Measurements from ENCODE around the gene SLC26A4. TPM values are rescaled to one million over a fixed set of nuclear protein-coding genes. Genes with fewer than 3 reads are reported as not detected.

SLC26A4 gene
- total RNA-seq, 1 experiment from 2014 or later: 0.33 TPM

DNA sequence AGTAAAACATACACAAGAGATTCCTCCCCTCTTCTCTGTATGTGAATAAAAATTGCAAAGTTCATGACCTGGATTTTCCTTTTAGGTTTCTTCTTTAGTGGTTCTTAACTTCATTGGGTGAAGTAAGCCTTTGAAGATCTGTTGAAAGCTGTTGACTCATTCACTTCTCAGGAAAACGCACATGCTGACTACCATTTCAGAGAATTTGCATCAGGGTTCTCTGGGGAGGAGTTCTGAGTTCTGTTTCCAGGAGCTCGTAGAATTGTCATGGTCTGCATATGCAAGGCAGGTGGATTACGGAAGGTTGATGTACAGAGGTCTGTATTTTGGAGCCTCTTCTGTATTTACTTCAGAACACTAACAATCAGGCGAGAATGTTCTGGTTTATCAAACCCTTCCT lies 962 bp upstream of the SLC26A4 start:
- peaks cover 33% of the 10 kb centered on the region for H3K27me3 ChIP-seq (ENCODE audit: insufficient read depth, low read length)
- no peak overlapping the region for H2AFZ ChIP-seq (ENCODE audit: low read length)
- H3K23me2 ChIP-seq (ENCODE audit: insufficient read length, low read depth, low read length, poor library complexity, severe bottlenecking): peaks cover 15% of the 10 kb centered on the region
- H3K9ac ChIP-seq (ENCODE audit: extremely low read depth, insufficient read length, low read length): no peak overlapping the region
- H3K79me2 ChIP-seq (ENCODE audit: insufficient read depth, low read length): no peaks in the 10 kb centered on the region
- H3K4me1 ChIP-seq (ENCODE audit: insufficient read depth, low read length): no peaks in the 10 kb centered on the region
- Mint-ChIP-seq H3K27me3 (ENCODE audit: low read depth) (peaks cover 82% of the 10 kb centered on the region), H3K9me3 (peaks cover 0 to 2% of the 10 kb centered on the region in 2 experiments; a peak in 1 of 5 replicates), H3K36me3 (ENCODE audit: insufficient read depth in 1 of 3, low read depth in 3 of 3) (no peaks in the 10 kb centered on the region; a peak in 1 of 7 replicates), H3K27ac (no peak overlapping the region), H3K4me1 (peaks cover 15 to 18% of the 10 kb centered on the region in 2 experiments), H3K4me3 (peak overlapping the region in 1 of 2 experiments; percentile 88; a peak in 1 of 5 replicates)
- no peak overlapping the region for H3K27ac ChIP-seq (ENCODE audit: insufficient read length, low read depth, low read length)
- WGBS (ENCODE audit: extremely low coverage, insufficient read length, low lambda C conversion rate): no CpG with 5 or more reads among the region's 4 CpGs
- H4K5ac ChIP-seq (ENCODE audit: insufficient read length, low read depth, low read length): no peak overlapping the region
- no peak for DNase-seq
- TF ChIP-seq CTCF (conservative IDR thresholded peaks at IDR 0.05): no peak
- no peak overlapping the region for H3K56ac ChIP-seq (ENCODE audit: insufficient read length, low read depth, low read length)
- H3K9me3 ChIP-seq (ENCODE audit: control insufficient read depth, low read depth, low read length): no peaks in the 10 kb centered on the region
- no peak overlapping the region for H3K4ac ChIP-seq (ENCODE audit: low read depth, low read length)
- no peak overlapping the region for H2BK15ac ChIP-seq (ENCODE audit: low read depth, low read length)
- no peak overlapping the region for H2BK20ac ChIP-seq (ENCODE audit: low read depth, low read length, poor library complexity, severe bottlenecking)
- no peak overlapping the region for H3K14ac ChIP-seq (ENCODE audit: insufficient read depth, low read length)
- H2AK5ac ChIP-seq (ENCODE audit: insufficient read length, low read length): no peak overlapping the region
- H2BK5ac ChIP-seq (ENCODE audit: insufficient read length, low read length): no peak overlapping the region
- H3K18ac ChIP-seq (ENCODE audit: insufficient read length, low read depth, low read length): no peak overlapping the region
- no peak overlapping the region for H4K91ac ChIP-seq (ENCODE audit: insufficient read length, low read depth, low read length)
- H3T11ph ChIP-seq (ENCODE audit: low read length): no peak overlapping the region
- no peak overlapping the region for H2BK120ac ChIP-seq (ENCODE audit: low read depth, low read length, poor library complexity, severe bottlenecking)
- H4K8ac ChIP-seq (replicated peaks; ENCODE audit: insufficient read length, low read depth, low read length): no peak overlapping the region
- no peaks in the 10 kb centered on the region for H4K20me1 ChIP-seq (ENCODE audit: control insufficient read depth, insufficient read depth, insufficient read length)
- no peak overlapping the region for H2BK12ac ChIP-seq (ENCODE audit: insufficient read length, low read depth, low read length)
- no peaks in the 10 kb centered on the region for H3K79me1 ChIP-seq (ENCODE audit: insufficient read depth, low read depth, low read length, poor library complexity, severe bottlenecking)
- H3K4me2 ChIP-seq (ENCODE audit: insufficient read depth, insufficient read length, low read length): peak overlapping the region; percentile 68
- H3K23ac ChIP-seq (ENCODE audit: insufficient read length, low read depth, low read length): no peak overlapping the region

Measured in H9 (cell line).